UCSD-AML1 (cell line): ENCODE measurements around the gene PIK3CB.
"Not testable (repeated sequence)": the region's sequence is repeated elsewhere in the genome, so short reads cannot be mapped to it uniquely, and the experiment has no call there.

Source experiments
- DNase-seq: peaks from one replicate; lab custom pipeline; 2025; ENCODE audit not compliant: unreplicated experiment; lab: John Stamatoyannopoulos, UW

Gene PIK3CB

GRCh38 chr3:138624518-138624917, 210.2 kb downstream of the PIK3CB start:
- no peak for DNase-seq

GRCh38 chr3:138620431-138620830, 214.3 kb downstream of the PIK3CB start:
- no peak for DNase-seq

DNA sequence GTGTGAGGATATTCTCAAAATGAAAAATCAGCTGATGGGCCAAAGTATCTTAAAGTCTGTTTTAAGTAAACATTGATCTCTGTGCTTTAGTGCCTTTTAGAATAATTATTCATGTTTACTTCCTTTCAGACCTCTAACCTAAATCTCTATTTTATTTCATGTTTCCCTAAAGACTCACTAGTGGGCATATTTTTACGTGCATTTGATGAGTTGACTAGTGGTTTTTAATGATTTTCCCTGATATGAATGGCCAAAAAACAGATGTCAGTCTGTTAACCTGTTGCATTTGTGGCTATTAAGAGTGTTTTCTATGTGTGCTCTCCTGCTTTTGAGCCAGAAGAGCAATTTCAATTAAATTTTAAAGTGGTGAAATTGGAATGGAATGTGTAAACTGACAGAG, 219.3 kb downstream of the PIK3CB start:
- DNase-seq, result no peak

DNA sequence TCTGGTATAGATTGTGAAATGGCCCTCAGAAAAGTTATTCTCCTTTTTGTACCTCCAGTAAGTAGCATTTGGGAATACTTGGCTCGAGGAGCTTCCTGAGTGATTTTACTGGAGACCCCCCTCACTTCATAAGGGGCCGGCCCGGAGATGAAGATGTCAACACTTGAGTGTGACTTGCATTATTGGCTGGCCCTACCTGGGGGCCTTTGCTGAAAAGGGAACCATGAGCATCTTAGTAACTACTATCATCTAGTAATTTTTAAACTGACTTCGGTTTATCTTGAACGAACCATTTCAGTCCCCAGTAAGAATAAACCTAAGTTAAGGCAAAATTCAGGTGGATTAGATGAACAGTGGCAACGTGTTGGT, 224.8 kb downstream of the PIK3CB start:
- no peak for DNase-seq

GRCh38 chr3:138608322-138609135, 226.2 kb downstream of the PIK3CB start, which contains the start of gene FAIM:
TSS of gene FAIM (plus strand) at chr3:138608771. CDS start at chr3:138619727, 10,956 bp downstream.
- DNase-seq, result peak; percentile 41

GRCh38 chr3:138604106-138604595, 230.6 kb downstream of the PIK3CB start:
- DNase-seq, result not testable (repeated sequence)
